Glutamatergic neuron (in vitro differentiated cells): ENCODE results near the gene PHF1. TPM values are rescaled to one million over a fixed set of nuclear protein-coding genes. Genes with fewer than 3 reads are reported as not detected.

Experiments used
- DNase-seq: peaks from one replicate; pipeline ENCODE4 v3.0.0; 2022
- H3K27ac Mint-ChIP-seq: one replicate; pipeline ENCODE4 v1.8.0; 2020; ENCODE audit warnings: mild to moderate bottlenecking, mixed read lengths, inconsistent platforms; ENCODE audit not compliant: unreplicated experiment
- H3K27me3 Mint-ChIP-seq: one replicate; pipeline ENCODE4 v1.8.0; 2020; ENCODE audit warnings: mild to moderate bottlenecking, moderate library complexity, mixed read lengths, inconsistent platforms; ENCODE audit not compliant: unreplicated experiment
- H3K36me3 Mint-ChIP-seq: one replicate; pipeline ENCODE4 v1.8.0; 2020; ENCODE audit warnings: mild to moderate bottlenecking, mixed read lengths, inconsistent platforms; ENCODE audit not compliant: unreplicated experiment
- H3K4me1 Mint-ChIP-seq: one replicate; pipeline ENCODE4 v1.8.0; 2020; ENCODE audit warnings: mild to moderate bottlenecking, low read depth, mixed read lengths, inconsistent platforms; ENCODE audit not compliant: unreplicated experiment
- H3K4me3 Mint-ChIP-seq: one replicate; pipeline ENCODE4 v1.8.0; 2020; ENCODE audit warnings: mild to moderate bottlenecking, mixed read lengths, inconsistent platforms; ENCODE audit not compliant: unreplicated experiment
- H3K9me3 Mint-ChIP-seq: one replicate; pipeline ENCODE4 v1.8.0; 2020; ENCODE audit warnings: mild to moderate bottlenecking, moderate library complexity, mixed read lengths, inconsistent platforms; ENCODE audit not compliant: unreplicated experiment
- CTCF ChIP-seq: fragments of 200-600 bp; sonication (generic); IDR thresholded peaks from one replicate; pipeline ENCODE4 v1.5.0; 2021; ENCODE audit not compliant: partially characterized antibody, unreplicated experiment
- total RNA-seq: library from RNA; stranded (reverse); fragmentation: NEBNext Ultra II Directional; extraction: Animal tissue kit (Norgen Biotek cat#: 25700); gene quantifications from one replicate; pipeline ENCODE4 v1.2.1, GENCODE V29; 2021; ENCODE audit not compliant: unreplicated experiment

PHF1 gene
- total RNA-seq, 1 donor from 2014 or later: 73.5 TPM

GRCh38 chr6:33431880-33432541, 21.2 kb downstream of the PHF1 start:
- peak overlapping the region; percentile 45 for H3K4me3 Mint-ChIP-seq
- peaks cover 9% of the 10 kb centered on the region for H3K9me3 Mint-ChIP-seq
- no peak for DNase-seq
- no peaks in the 10 kb centered on the region for H3K36me3 Mint-ChIP-seq
- H3K27me3 Mint-ChIP-seq: peaks cover 5% of the 10 kb centered on the region
- H3K27ac Mint-ChIP-seq: no peak overlapping the region
- peaks cover 49% of the 10 kb centered on the region for H3K4me1 Mint-ChIP-seq
- TF ChIP-seq CTCF: no peak

GRCh38 chr6:33432546-33432945, 21.7 kb downstream of the PHF1 start:
- peak overlapping the region; percentile 59 for H3K4me3 Mint-ChIP-seq
- peaks cover 45% of the 10 kb centered on the region for H3K4me1 Mint-ChIP-seq
- no peak for TF ChIP-seq CTCF
- H3K27ac Mint-ChIP-seq: no peak overlapping the region
- DNase-seq: no peak
- peaks cover 5% of the 10 kb centered on the region for H3K27me3 Mint-ChIP-seq
- peaks cover 8% of the 10 kb centered on the region for H3K9me3 Mint-ChIP-seq
- H3K36me3 Mint-ChIP-seq: no peaks in the 10 kb centered on the region

GRCh38 chr6:33433001-33433543, 22.3 kb downstream of the PHF1 start:
- Mint-ChIP-seq H3K9me3 (peaks cover 8% of the 10 kb centered on the region), H3K27ac (peak overlapping the region; percentile 38), H3K36me3 (no peaks in the 10 kb centered on the region), H3K4me1 (peaks cover 45% of the 10 kb centered on the region), H3K27me3 (peaks cover 5% of the 10 kb centered on the region), H3K4me3 (peak overlapping the region; percentile 59)
- no peak for DNase-seq
- TF ChIP-seq CTCF: no peak

- TF ChIP-seq CTCF: no peak
- H3K9me3 Mint-ChIP-seq: peaks cover 5% of the 10 kb centered on the region
- peaks cover 3% of the 10 kb centered on the region for H3K27me3 Mint-ChIP-seq
- H3K4me1 Mint-ChIP-seq: peaks cover 40% of the 10 kb centered on the region
- no peak overlapping the region for H3K4me3 Mint-ChIP-seq
- H3K36me3 Mint-ChIP-seq: no peaks in the 10 kb centered on the region
- H3K27ac Mint-ChIP-seq: no peak overlapping the region
- DNase-seq: no peak
Measured at GRCh38 chr6:33433544-33434191, 22.9 kb downstream of the PHF1 start.

- Mint-ChIP-seq H3K27ac (no peak overlapping the region), H3K27me3 (peaks cover 8% of the 10 kb centered on the region), H3K9me3 (peaks cover 4% of the 10 kb centered on the region), H3K4me3 (no peak overlapping the region), H3K36me3 (peaks cover 6% of the 10 kb centered on the region), H3K4me1 (peaks cover 27% of the 10 kb centered on the region)
- DNase-seq: no peak
- no peak for TF ChIP-seq CTCF
Measured at GRCh38 chr6:33434961-33435360, 24.1 kb downstream of the PHF1 start.
